Uterus (tissue), 2 donors: Measurements from ENCODE around the gene AIDA.

ENCODE experiments used
- POLR2A ChIP-seq, 2 donors: fragments of 450-650 bp; IDR thresholded peaks; one replicate each; pipeline ENCODE4 v1.6.1; 2016; ENCODE audit warnings: antibody characterized with exemption in 2 of 2, mild to moderate bottlenecking in 1 of 2, moderate library complexity in 1 of 2
- TF ChIP-seq, protein P1 (sequence below), 4 experiments: fragments of 200-600 bp in 2 of 4; fragments of 450-650 bp in 2 of 4; sonication (generic) in 2 of 4; IDR thresholded peaks; one replicate each; pipeline ENCODE4 v1.5.1; 2016 to 2019; ENCODE audit warnings: antibody characterized with exemption in 4 of 4, mild to moderate bottlenecking in 2 of 4, moderate library complexity in 1 of 4

DNA sequence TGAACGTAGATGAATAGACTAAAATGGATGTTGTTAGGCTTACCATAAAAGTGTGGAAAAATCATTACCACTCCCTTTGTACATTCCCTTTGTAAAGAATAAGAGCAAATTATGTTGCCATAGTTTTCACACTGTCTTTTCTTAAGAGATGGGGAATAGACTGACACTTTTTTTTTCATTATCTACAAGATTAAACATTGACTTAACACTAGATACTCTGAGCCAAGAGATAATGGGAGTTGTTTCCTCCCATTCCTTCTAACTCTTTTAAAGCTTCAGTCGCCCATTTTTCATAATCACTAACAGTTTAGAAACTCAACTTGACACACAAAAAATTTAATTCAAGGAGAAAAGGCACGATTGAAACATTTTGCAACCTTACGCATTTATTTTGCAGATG, 10.1 kb downstream of the AIDA start:
- TF ChIP-seq, protein P1, sequence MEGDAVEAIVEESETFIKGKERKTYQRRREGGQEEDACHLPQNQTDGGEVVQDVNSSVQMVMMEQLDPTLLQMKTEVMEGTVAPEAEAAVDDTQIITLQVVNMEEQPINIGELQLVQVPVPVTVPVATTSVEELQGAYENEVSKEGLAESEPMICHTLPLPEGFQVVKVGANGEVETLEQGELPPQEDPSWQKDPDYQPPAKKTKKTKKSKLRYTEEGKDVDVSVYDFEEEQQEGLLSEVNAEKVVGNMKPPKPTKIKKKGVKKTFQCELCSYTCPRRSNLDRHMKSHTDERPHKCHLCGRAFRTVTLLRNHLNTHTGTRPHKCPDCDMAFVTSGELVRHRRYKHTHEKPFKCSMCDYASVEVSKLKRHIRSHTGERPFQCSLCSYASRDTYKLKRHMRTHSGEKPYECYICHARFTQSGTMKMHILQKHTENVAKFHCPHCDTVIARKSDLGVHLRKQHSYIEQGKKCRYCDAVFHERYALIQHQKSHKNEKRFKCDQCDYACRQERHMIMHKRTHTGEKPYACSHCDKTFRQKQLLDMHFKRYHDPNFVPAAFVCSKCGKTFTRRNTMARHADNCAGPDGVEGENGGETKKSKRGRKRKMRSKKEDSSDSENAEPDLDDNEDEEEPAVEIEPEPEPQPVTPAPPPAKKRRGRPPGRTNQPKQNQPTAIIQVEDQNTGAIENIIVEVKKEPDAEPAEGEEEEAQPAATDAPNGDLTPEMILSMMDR (IDR thresholded peaks at IDR 0.05) = no peak
- no peak for TF ChIP-seq POLR2A (IDR thresholded peaks at IDR 0.05)
